ENCODE data around the gene DCAF12. TPM values are rescaled to one million over a fixed set of nuclear protein-coding genes. Genes with fewer than 3 reads are reported as not detected.

The DCAF12 gene
- polyA plus RNA-seq, 1 of the 3 experiments (the other 2 are of a cell fraction) = 20.8 TPM

DNA sequence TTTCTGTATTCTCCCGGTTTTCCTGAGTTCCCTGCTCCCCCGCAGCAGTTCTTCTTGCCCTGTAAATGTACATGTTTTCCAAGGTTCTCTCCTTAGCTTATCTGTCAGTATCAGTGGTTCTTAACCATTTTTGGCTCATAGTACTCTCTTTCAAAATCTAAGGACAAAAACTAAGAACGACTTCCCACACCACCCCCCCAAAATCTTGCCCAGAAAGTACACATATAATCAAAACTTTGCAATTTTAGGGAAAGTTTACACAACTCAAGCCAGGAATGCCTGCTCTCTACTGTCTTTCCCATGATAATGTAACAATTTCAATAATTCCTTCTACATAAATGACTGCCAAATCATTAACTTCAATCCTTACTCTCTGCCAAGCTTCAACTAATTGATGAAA, 4.5 kb downstream of the DCAF12 start:
- no peaks in the 10 kb centered on the region for H3K9me2 ChIP-seq
- WGBS (ENCODE audit: low lambda C conversion rate) = 88% methylated on average over 3 of the region's 3 CpGs
- DNase-seq = no peak
- peaks cover 7 to 15% of the 10 kb centered on the region in 2 experiments; a peak in 3 of 4 replicates for H3K4me1 ChIP-seq (ENCODE audit: control insufficient read depth in 1 of 2, insufficient read depth in 2 of 2, low read depth in 1 of 2, low read length in 1 of 2)
- H3K36me3 ChIP-seq (replicated peaks in 1 of 2; ENCODE audit: control insufficient read depth in 1 of 2, insufficient read depth in 2 of 2, low read length in 1 of 2) = peaks cover 29 to 52% of the 10 kb centered on the region in 2 experiments
- no peaks in the 10 kb centered on the region for H3K27me3 ChIP-seq (ENCODE audit: insufficient read depth)
- H3K9ac ChIP-seq = no peak overlapping the region
- H3K79me2 ChIP-seq (ENCODE audit: insufficient read depth) = peaks cover 95% of the 10 kb centered on the region
- H4K20me1 ChIP-seq (ENCODE audit: insufficient read depth) = no peaks in the 10 kb centered on the region; the same call in 1 of the 2 replicates
- no peak overlapping the region for H2AFZ ChIP-seq (ENCODE audit: low read depth)
- no peak overlapping the region for H3K4me3 ChIP-seq (ENCODE audit: low read depth in 2 of 2, low read length in 1 of 2)
- H3K9me3 ChIP-seq = no peaks in the 10 kb centered on the region
- TF ChIP-seq RFX5 (IDR thresholded peaks at IDR 0.05; ENCODE audit: low read length) (no peak), GATA2 (CRISPR knock-in tag; IDR thresholded peaks at IDR 0.05) (no peak), NFIC (IDR thresholded peaks at IDR 0.05; ENCODE audit: borderline replicate concordance) (no peak), RAD21 (IDR thresholded peaks at IDR 0.05; ENCODE audit: low read length) (no peak), FOSL2 (IDR thresholded peaks at IDR 0.05; ENCODE audit: borderline replicate concordance, low read depth) (no peak), ELF1 (IDR thresholded peaks at IDR 0.05) (no peak), YY1 (IDR thresholded peaks at IDR 0.05; ENCODE audit: low read depth) (no peak), TCF12 (IDR thresholded peaks at IDR 0.05) (no peak), RXRA (IDR thresholded peaks at IDR 0.05; ENCODE audit: borderline replicate concordance, low read depth) (no peak), EP300 (IDR thresholded peaks at IDR 0.05; ENCODE audit: borderline replicate concordance in 1 of 2, low read depth in 1 of 2, low read length in 1 of 2) (no peak), FOXJ3 (CRISPR knock-in tag; IDR thresholded peaks at IDR 0.05) (no peak)
- TF ChIP-seq, protein P1, sequence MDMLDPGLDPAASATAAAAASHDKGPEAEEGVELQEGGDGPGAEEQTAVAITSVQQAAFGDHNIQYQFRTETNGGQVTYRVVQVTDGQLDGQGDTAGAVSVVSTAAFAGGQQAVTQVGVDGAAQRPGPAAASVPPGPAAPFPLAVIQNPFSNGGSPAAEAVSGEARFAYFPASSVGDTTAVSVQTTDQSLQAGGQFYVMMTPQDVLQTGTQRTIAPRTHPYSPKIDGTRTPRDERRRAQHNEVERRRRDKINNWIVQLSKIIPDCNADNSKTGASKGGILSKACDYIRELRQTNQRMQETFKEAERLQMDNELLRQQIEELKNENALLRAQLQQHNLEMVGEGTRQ (IDR thresholded peaks at IDR 0.05; ENCODE audit: borderline replicate concordance, low read depth, low read length) = no peak
- TF ChIP-seq, protein P2, sequence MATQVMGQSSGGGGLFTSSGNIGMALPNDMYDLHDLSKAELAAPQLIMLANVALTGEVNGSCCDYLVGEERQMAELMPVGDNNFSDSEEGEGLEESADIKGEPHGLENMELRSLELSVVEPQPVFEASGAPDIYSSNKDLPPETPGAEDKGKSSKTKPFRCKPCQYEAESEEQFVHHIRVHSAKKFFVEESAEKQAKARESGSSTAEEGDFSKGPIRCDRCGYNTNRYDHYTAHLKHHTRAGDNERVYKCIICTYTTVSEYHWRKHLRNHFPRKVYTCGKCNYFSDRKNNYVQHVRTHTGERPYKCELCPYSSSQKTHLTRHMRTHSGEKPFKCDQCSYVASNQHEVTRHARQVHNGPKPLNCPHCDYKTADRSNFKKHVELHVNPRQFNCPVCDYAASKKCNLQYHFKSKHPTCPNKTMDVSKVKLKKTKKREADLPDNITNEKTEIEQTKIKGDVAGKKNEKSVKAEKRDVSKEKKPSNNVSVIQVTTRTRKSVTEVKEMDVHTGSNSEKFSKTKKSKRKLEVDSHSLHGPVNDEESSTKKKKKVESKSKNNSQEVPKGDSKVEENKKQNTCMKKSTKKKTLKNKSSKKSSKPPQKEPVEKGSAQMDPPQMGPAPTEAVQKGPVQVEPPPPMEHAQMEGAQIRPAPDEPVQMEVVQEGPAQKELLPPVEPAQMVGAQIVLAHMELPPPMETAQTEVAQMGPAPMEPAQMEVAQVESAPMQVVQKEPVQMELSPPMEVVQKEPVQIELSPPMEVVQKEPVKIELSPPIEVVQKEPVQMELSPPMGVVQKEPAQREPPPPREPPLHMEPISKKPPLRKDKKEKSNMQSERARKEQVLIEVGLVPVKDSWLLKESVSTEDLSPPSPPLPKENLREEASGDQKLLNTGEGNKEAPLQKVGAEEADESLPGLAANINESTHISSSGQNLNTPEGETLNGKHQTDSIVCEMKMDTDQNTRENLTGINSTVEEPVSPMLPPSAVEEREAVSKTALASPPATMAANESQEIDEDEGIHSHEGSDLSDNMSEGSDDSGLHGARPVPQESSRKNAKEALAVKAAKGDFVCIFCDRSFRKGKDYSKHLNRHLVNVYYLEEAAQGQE (IDR thresholded peaks at IDR 0.05; ENCODE audit: low read depth, low read length) = no peak
- POLR2A ChIA-PET = no interaction called here
- CTCF ChIA-PET = no interaction called here
- no peak overlapping the region for H3K4me2 ChIP-seq
- no peaks in the 10 kb centered on the region for H3F3A ChIP-seq (replicated peaks; ENCODE audit: insufficient read depth)
- H3K27ac ChIP-seq (ENCODE audit: low read depth in 2 of 2, low read length in 1 of 2) = no peak overlapping the region

DNA sequence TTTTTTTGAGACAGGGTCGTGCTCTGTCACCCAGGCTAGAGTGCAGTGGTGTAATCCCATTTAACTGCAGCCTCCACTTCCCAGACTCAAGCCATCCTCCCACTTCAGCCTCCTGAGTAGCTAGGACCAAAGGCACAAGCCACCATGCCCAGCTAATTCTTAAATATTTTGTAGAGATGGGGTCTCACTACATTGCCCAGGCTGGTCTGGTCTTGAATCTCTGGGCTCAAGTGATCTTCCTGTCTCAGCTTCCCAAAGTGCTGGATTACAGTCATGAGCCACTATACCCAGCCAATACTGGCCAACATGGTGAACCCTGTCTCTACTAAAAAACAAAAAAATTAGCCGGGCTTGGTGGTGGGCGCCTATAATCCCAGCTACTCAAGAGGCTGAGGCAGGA, 6.8 kb downstream of the DCAF12 start:
- ChIA-PET CTCF (interaction anchor here (1.1 to 1.3 kb wide), 2 partner anchors 14 to 133 kb away, joined by 3 to 5 read pairs; no protein-coding TSS in a partner anchor), POLR2A (no interaction called here)
- Histone ChIP-seq H3K9me3 (no peaks in the 10 kb centered on the region), H3K4me1 (ENCODE audit: control insufficient read depth in 1 of 2, insufficient read depth in 2 of 2, low read depth in 1 of 2, low read length in 1 of 2) (peaks cover 5 to 6% of the 10 kb centered on the region in 2 experiments; a peak in 3 of 4 replicates), H3K27me3 (ENCODE audit: insufficient read depth) (no peaks in the 10 kb centered on the region), H2AFZ (ENCODE audit: low read depth) (no peak overlapping the region), H3K9ac (no peak overlapping the region), H3K27ac (ENCODE audit: low read depth in 2 of 2, low read length in 1 of 2) (no peak overlapping the region), H3K36me3 (replicated peaks in 1 of 2; ENCODE audit: control insufficient read depth in 1 of 2, insufficient read depth in 2 of 2, low read length in 1 of 2) (peaks cover 30 to 58% of the 10 kb centered on the region in 2 experiments), H3K4me2 (no peak overlapping the region), H4K20me1 (ENCODE audit: insufficient read depth) (no peaks in the 10 kb centered on the region; the same call in 1 of the 2 replicates), H3K4me3 (ENCODE audit: low read depth in 2 of 2, low read length in 1 of 2) (no peak overlapping the region), H3F3A (replicated peaks; ENCODE audit: insufficient read depth) (no peaks in the 10 kb centered on the region), H3K9me2 (no peaks in the 10 kb centered on the region), H3K79me2 (ENCODE audit: insufficient read depth) (peaks cover 85% of the 10 kb centered on the region)
- WGBS (ENCODE audit: low lambda C conversion rate) = 89% methylated on average over 3 of the region's 3 CpGs
- DNase-seq = no peak
- TF ChIP-seq, protein P3, sequence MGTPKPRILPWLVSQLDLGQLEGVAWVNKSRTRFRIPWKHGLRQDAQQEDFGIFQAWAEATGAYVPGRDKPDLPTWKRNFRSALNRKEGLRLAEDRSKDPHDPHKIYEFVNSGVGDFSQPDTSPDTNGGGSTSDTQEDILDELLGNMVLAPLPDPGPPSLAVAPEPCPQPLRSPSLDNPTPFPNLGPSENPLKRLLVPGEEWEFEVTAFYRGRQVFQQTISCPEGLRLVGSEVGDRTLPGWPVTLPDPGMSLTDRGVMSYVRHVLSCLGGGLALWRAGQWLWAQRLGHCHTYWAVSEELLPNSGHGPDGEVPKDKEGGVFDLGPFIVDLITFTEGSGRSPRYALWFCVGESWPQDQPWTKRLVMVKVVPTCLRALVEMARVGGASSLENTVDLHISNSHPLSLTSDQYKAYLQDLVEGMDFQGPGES (IDR thresholded peaks at IDR 0.05; ENCODE audit: low read depth, low read length) = no peak
- TF ChIP-seq TCF12 (IDR thresholded peaks at IDR 0.05) (no peak), POLR2AphosphoS5 (IDR thresholded peaks at IDR 0.05; ENCODE audit: low read depth, low read length) (no peak), TEAD4 (IDR thresholded peaks at IDR 0.05; ENCODE audit: borderline replicate concordance, insufficient read depth) (no peak), TAF1 (IDR thresholded peaks at IDR 0.05; ENCODE audit: borderline replicate concordance, low read depth, low read length) (no peak), RFX5 (IDR thresholded peaks at IDR 0.05; ENCODE audit: low read length) (no peak), FOXJ3 (CRISPR knock-in tag; IDR thresholded peaks at IDR 0.05) (no peak), MXI1 (IDR thresholded peaks at IDR 0.05; ENCODE audit: low read depth, low read length) (no peak), SIN3A (IDR thresholded peaks at IDR 0.05; ENCODE audit: borderline replicate concordance, low read depth, low read length) (no peak), MEF2A (IDR thresholded peaks at IDR 0.05; ENCODE audit: borderline replicate concordance, low read depth) (no peak), YY1 (IDR thresholded peaks at IDR 0.05; ENCODE audit: low read depth) (no peak), FOXM1 (IDR thresholded peaks at IDR 0.05; ENCODE audit: low read depth) (no peak), FOSL2 (IDR thresholded peaks at IDR 0.05; ENCODE audit: borderline replicate concordance, low read depth) (no peak)
- TF ChIP-seq, protein P4, sequence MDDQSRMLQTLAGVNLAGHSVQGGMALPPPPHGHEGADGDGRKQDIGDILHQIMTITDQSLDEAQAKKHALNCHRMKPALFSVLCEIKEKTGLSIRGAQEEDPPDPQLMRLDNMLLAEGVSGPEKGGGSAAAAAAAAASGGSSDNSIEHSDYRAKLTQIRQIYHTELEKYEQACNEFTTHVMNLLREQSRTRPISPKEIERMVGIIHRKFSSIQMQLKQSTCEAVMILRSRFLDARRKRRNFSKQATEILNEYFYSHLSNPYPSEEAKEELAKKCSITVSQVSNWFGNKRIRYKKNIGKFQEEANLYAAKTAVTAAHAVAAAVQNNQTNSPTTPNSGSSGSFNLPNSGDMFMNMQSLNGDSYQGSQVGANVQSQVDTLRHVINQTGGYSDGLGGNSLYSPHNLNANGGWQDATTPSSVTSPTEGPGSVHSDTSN (IDR thresholded peaks at IDR 0.05) = no peak

Data from SK-N-SH (cell line).